IPS-20b (cell line): ENCODE measurements around the gene CSNK2A1.
"Not testable (repeated sequence)": the region's sequence is repeated elsewhere in the genome, so short reads cannot be mapped to it uniquely, and the experiment has no call there.

ENCODE experiments used
- H3K27ac ChIP-seq: one replicate; pipeline ENCODE4 v1.5.1; 2013; ENCODE audit warnings: low read length
- H3K27me3 ChIP-seq: 2 replicates; pipeline ENCODE4 v1.6.1; 2013; ENCODE audit warnings: mild to moderate bottlenecking, low read length, inconsistent platforms; ENCODE audit not compliant: insufficient read depth
- H3K36me3 ChIP-seq: 2 replicates; pipeline ENCODE4 v1.6.1; 2013; ENCODE audit warnings: low read depth, mild to moderate bottlenecking, inconsistent platforms, low read length, moderate library complexity; ENCODE audit not compliant: insufficient read depth
- H3K4me1 ChIP-seq: 2 replicates; pipeline ENCODE4 v1.6.1; 2013; ENCODE audit warnings: mild to moderate bottlenecking, control low read depth, inconsistent platforms, low read length, moderate library complexity; ENCODE audit not compliant: insufficient read depth
- H3K4me3 ChIP-seq: 2 replicates; pipeline ENCODE4 v1.5.1; 2013; ENCODE audit warnings: mild to moderate bottlenecking, low read length, inconsistent platforms
- H3K9ac ChIP-seq: 2 replicates; pipeline ENCODE4 v1.6.1; 2013; ENCODE audit warnings: low read depth, mild to moderate bottlenecking, inconsistent platforms, low read length, moderate library complexity
- H3K9me3 ChIP-seq: 2 replicates; pipeline ENCODE4 v1.6.1; 2013; ENCODE audit warnings: mild to moderate bottlenecking, low read depth, low read length, inconsistent platforms; ENCODE audit not compliant: insufficient read depth

The CSNK2A1 gene

GRCh38 chr20:528923-529604 is 14.5 kb downstream of the CSNK2A1 start:
- Histone ChIP-seq H3K36me3 (peaks cover 57% of the 10 kb centered on the region), H3K4me3 (no peak overlapping the region), H3K27ac (no peak overlapping the region), H3K9me3 (no peaks in the 10 kb centered on the region), H3K27me3 (no peaks in the 10 kb centered on the region), H3K9ac (no peak overlapping the region), H3K4me1 (peaks cover 11% of the 10 kb centered on the region)

- Histone ChIP-seq H3K4me1 (peaks cover 11% of the 10 kb centered on the region), H3K27ac (no peak overlapping the region), H3K9me3 (no peaks in the 10 kb centered on the region), H3K27me3 (no peaks in the 10 kb centered on the region), H3K9ac (no peak overlapping the region), H3K36me3 (peaks cover 69% of the 10 kb centered on the region), H3K4me3 (no peak overlapping the region)
Observed at GRCh38 chr20:527571-527886, 16.1 kb downstream of the CSNK2A1 start.

- H3K9ac ChIP-seq: no peak overlapping the region
- H3K27me3 ChIP-seq: no peaks in the 10 kb centered on the region
- peaks cover 54% of the 10 kb centered on the region for H3K36me3 ChIP-seq
- H3K4me3 ChIP-seq: no peak overlapping the region
- no peaks in the 10 kb centered on the region for H3K4me1 ChIP-seq
- H3K9me3 ChIP-seq: no peaks in the 10 kb centered on the region
- no peak overlapping the region for H3K27ac ChIP-seq
Observed at GRCh38 chr20:521860-522259, 21.7 kb downstream of the CSNK2A1 start.

- no peak overlapping the region for H3K9ac ChIP-seq
- H3K9me3 ChIP-seq: no peaks in the 10 kb centered on the region
- peaks cover 50% of the 10 kb centered on the region for H3K36me3 ChIP-seq
- no peaks in the 10 kb centered on the region for H3K27me3 ChIP-seq
- no peak overlapping the region for H3K27ac ChIP-seq
- H3K4me1 ChIP-seq: no peaks in the 10 kb centered on the region
- no peak overlapping the region for H3K4me3 ChIP-seq
Observed at GRCh38 chr20:519999-520398, 23.6 kb downstream of the CSNK2A1 start.

DNA sequence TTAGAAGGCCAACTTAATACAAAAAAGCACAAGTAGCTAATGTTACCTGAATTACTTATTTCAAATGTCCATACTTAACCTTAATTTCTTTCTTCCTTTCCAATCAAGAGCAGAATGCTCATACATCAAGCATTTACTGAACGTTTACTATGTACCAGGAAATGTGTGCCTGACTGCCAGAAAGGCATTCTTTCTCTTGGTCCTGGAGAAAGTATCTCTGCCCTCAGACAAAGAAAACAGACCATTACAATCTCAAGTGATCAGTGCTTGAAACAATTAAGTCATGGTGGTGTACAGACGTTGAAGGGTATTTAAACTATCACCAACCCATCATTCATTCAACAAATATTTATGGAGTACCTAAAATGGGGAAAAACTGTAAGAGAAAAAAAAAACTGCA is 26.4 kb downstream of the CSNK2A1 start:
- H3K27ac ChIP-seq: no peak overlapping the region
- H3K9ac ChIP-seq: no peak overlapping the region
- peaks cover 29% of the 10 kb centered on the region for H3K36me3 ChIP-seq
- H3K4me3 ChIP-seq: no peak overlapping the region
- H3K27me3 ChIP-seq: no peaks in the 10 kb centered on the region
- no peaks in the 10 kb centered on the region for H3K9me3 ChIP-seq
- no peaks in the 10 kb centered on the region for H3K4me1 ChIP-seq

DNA sequence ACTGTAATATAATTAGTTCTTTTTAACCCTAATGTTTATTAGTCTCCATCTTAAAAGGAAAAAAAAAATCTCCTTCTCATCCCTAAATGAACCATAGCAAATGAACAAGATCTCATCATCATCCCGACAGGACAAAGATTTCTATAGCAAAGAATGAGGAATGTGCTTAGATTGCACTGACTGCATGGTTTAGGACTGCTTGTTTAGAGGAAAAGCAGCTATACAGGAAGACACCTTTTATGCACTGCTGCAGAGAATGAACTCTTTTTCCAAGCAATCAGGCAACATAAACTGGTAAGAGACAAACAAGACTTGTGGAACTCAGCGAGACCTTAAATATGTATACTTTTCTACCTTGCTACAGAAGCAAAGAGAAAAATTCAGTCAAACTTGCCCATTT is 26.8 kb downstream of the CSNK2A1 start:
- Histone ChIP-seq H3K27me3 (no peaks in the 10 kb centered on the region), H3K4me3 (no peak overlapping the region), H3K36me3 (peaks cover 25% of the 10 kb centered on the region), H3K4me1 (no peaks in the 10 kb centered on the region), H3K9ac (no peak overlapping the region), H3K9me3 (no peaks in the 10 kb centered on the region), H3K27ac (no peak overlapping the region)

GRCh38 chr20:515696-516095 is 27.9 kb downstream of the CSNK2A1 start:
- H3K27ac ChIP-seq: no peak overlapping the region
- H3K9ac ChIP-seq: no peak overlapping the region
- H3K4me1 ChIP-seq: no peaks in the 10 kb centered on the region
- peaks cover 15% of the 10 kb centered on the region; the same call in 1 of the 2 replicates for H3K36me3 ChIP-seq
- H3K4me3 ChIP-seq: no peak overlapping the region
- H3K27me3 ChIP-seq: no peaks in the 10 kb centered on the region
- no peaks in the 10 kb centered on the region for H3K9me3 ChIP-seq

- Histone ChIP-seq H3K9ac (no peak overlapping the region), H3K27me3 (no peaks in the 10 kb centered on the region), H3K4me3 (no peak overlapping the region), H3K4me1 (no peaks in the 10 kb centered on the region), H3K27ac (no peak overlapping the region), H3K9me3 (no peaks in the 10 kb centered on the region), H3K36me3 (peaks cover 34% of the 10 kb centered on the region)
Observed at GRCh38 chr20:513429-513828, 30.2 kb downstream of the CSNK2A1 start.

GRCh38 chr20:510328-511057 is 33.1 kb downstream of the CSNK2A1 start:
- not testable (repeated sequence) for H3K27ac ChIP-seq, H3K4me3 ChIP-seq, H3K4me1 ChIP-seq, H3K27me3 ChIP-seq, H3K9ac ChIP-seq, H3K9me3 ChIP-seq
- peaks cover 52% of the 10 kb centered on the region for H3K36me3 ChIP-seq

GRCh38 chr20:508364-508787 is 35.2 kb downstream of the CSNK2A1 start:
- not testable (repeated sequence) for H3K27me3 ChIP-seq, H3K4me1 ChIP-seq, H3K9ac ChIP-seq, H3K4me3 ChIP-seq, H3K27ac ChIP-seq, H3K9me3 ChIP-seq
- peaks cover 63% of the 10 kb centered on the region for H3K36me3 ChIP-seq

GRCh38 chr20:507761-508332 is 35.7 kb downstream of the CSNK2A1 start:
- H3K4me1 ChIP-seq: no peaks in the 10 kb centered on the region
- H3K9ac ChIP-seq: no peak overlapping the region
- no peak overlapping the region for H3K4me3 ChIP-seq
- no peak overlapping the region for H3K27ac ChIP-seq
- no peaks in the 10 kb centered on the region for H3K9me3 ChIP-seq
- H3K27me3 ChIP-seq: no peaks in the 10 kb centered on the region
- H3K36me3 ChIP-seq: peaks cover 68% of the 10 kb centered on the region
